Esophagus muscularis mucosa (tissue), 3 donors: Measurements from ENCODE around the gene CDH22.

Experiments
- POLR2A ChIP-seq: fragments of 450-650 bp; IDR thresholded peaks from one replicate; pipeline ENCODE4 v1.6.1; 2017; ENCODE audit warnings: antibody characterized with exemption, moderate library complexity, mild to moderate bottlenecking, low read depth
- TF ChIP-seq, protein P1 (sequence below), 3 experiments: fragments of 200-600 bp in 2 of 3; fragments of 450-650 bp in 1 of 3; sonication (generic) in 2 of 3; IDR thresholded peaks; one replicate each; pipeline ENCODE4 v1.5.1; 2017 to 2019; ENCODE audit warnings: antibody characterized with exemption in 3 of 3, mild to moderate bottlenecking in 2 of 3, moderate library complexity in 1 of 3

DNA sequence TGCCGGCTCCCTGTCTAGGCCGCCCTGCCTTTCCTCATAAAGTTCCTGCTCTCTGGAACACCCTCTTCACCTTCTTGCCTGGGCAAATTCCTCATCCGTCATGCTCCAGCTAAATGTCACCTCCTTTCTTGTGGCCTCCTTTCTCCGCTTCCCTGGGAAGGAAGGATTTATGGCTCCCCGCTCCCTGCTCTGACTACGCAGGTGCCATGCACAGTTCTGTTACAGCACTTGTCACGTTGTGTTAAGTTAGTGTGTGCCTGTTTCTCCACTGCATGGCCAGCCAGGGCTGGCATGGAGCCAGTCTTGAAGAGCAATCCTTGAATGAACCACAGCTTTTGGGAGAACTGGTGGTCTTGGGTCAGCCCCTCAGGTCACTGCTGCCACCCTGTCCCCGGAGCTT lies 128.4 kb downstream of the CDH22 start:
- TF ChIP-seq POLR2A, result no peak
- TF ChIP-seq, protein P1, sequence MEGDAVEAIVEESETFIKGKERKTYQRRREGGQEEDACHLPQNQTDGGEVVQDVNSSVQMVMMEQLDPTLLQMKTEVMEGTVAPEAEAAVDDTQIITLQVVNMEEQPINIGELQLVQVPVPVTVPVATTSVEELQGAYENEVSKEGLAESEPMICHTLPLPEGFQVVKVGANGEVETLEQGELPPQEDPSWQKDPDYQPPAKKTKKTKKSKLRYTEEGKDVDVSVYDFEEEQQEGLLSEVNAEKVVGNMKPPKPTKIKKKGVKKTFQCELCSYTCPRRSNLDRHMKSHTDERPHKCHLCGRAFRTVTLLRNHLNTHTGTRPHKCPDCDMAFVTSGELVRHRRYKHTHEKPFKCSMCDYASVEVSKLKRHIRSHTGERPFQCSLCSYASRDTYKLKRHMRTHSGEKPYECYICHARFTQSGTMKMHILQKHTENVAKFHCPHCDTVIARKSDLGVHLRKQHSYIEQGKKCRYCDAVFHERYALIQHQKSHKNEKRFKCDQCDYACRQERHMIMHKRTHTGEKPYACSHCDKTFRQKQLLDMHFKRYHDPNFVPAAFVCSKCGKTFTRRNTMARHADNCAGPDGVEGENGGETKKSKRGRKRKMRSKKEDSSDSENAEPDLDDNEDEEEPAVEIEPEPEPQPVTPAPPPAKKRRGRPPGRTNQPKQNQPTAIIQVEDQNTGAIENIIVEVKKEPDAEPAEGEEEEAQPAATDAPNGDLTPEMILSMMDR (IDR thresholded peaks at IDR 0.05), result no peak
